ENCODE results near the gene SRCIN1. TPM values are rescaled to one million over a fixed set of nuclear protein-coding genes. Genes with fewer than 3 reads are reported as not detected.

Gene SRCIN1
- total RNA-seq, 4 donors from 2014 or later, result 0.24 TPM; not detected in 3

DNA sequence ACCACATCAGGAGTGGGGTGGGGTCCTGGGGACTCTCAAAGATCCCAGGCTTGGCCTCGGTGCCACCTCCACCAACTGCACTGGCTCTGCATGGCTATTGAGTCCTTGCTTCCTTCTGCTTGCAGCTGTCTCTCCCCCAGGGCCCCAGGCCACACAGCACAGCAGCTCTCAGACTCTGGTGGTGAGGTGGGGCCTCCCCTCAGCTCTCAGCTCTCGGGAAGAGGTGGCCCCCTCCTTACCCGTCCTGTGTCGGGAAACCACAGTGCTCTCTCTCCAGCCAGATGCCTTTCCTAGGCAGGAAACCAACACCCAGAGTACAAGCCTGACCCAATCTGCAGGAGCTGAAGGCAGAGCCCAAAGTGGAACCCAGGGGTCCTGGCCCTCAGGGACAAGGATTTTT is 18.5 kb downstream of the SRCIN1 start:
- no peak overlapping the region for H3K27ac ChIP-seq
- ATAC-seq, result no peak
- H3K4me1 ChIP-seq, result no peaks in the 10 kb centered on the region
- TF ChIP-seq, protein P1, sequence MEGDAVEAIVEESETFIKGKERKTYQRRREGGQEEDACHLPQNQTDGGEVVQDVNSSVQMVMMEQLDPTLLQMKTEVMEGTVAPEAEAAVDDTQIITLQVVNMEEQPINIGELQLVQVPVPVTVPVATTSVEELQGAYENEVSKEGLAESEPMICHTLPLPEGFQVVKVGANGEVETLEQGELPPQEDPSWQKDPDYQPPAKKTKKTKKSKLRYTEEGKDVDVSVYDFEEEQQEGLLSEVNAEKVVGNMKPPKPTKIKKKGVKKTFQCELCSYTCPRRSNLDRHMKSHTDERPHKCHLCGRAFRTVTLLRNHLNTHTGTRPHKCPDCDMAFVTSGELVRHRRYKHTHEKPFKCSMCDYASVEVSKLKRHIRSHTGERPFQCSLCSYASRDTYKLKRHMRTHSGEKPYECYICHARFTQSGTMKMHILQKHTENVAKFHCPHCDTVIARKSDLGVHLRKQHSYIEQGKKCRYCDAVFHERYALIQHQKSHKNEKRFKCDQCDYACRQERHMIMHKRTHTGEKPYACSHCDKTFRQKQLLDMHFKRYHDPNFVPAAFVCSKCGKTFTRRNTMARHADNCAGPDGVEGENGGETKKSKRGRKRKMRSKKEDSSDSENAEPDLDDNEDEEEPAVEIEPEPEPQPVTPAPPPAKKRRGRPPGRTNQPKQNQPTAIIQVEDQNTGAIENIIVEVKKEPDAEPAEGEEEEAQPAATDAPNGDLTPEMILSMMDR (IDR thresholded peaks at IDR 0.05 in 4 of 5, conservative IDR thresholded peaks at IDR 0.05 in 1 of 5), result no peak
- H3K36me3 ChIP-seq, result no peaks in the 10 kb centered on the region
- peaks cover 2 to 13% (median 3%) of the 10 kb centered on the region in 3 donors for H3K27me3 ChIP-seq
- intact Hi-C loops (cut with DNase I; ENCODE audit: low total_unique reads), result no loop called here
- H3K9me3 ChIP-seq, result no peaks in the 10 kb centered on the region
- no peak overlapping the region for H3K4me3 ChIP-seq
- DNase-seq, result no peak
- in situ Hi-C loops (cut with MboI; ENCODE audit: low sequenced_read_pairs in 4 of 4), result no loop called here

GRCh38 chr17:38586788-38587187 is 19.0 kb downstream of the SRCIN1 start:
- TF ChIP-seq, protein P1 (IDR thresholded peaks at IDR 0.05 in 4 of 5, conservative IDR thresholded peaks at IDR 0.05 in 1 of 5), result no peak
- TF ChIP-seq POLR2A (IDR thresholded peaks at IDR 0.05), result no peak
- no peaks in the 10 kb centered on the region for H3K4me1 ChIP-seq
- no peak overlapping the region for H3K4me3 ChIP-seq
- no peak for DNase-seq
- ATAC-seq, result no peak
- H3K27me3 ChIP-seq, result peaks cover 0 to 13% (median 3%) of the 10 kb centered on the region in 3 donors
- H3K27ac ChIP-seq, result no peak overlapping the region
- in situ Hi-C loops (cut with MboI; ENCODE audit: low sequenced_read_pairs in 4 of 4), result no loop called here
- H3K9me3 ChIP-seq, result no peaks in the 10 kb centered on the region
- intact Hi-C loops (cut with DNase I; ENCODE audit: low total_unique reads), result no loop called here
- H3K36me3 ChIP-seq, result no peaks in the 10 kb centered on the region

DNA sequence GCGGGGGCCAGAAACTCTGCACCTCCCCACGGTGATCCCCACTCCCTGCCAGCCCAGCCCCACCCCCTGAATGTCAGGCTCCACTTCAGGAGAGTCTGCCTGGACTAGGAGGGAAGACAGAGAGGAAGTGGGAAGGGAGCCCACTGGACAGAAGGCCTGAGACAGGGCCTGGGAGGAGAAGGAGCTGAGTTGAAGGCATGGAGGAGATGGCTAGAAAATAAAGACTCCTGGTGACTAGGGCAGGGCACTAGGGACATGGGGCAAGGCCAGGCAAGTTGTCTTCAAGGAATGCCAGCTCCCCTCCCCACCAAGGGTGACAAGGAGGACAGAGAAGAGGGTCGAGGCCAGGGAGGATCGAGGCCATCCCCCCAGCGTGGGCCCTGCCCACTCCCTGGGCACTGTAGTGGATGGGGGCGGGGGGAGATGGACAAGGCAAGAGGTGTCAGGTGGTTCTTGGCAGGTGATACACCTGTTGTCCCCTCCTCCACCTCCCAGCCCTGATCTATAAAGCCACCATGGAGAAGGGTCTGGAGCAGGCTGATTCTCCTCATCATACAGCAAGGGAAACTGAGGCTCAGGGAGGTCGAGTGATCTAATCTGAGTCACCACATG is 19.7 kb downstream of the SRCIN1 start:
- intact Hi-C loops (cut with DNase I; ENCODE audit: low total_unique reads) (no loop called here), in situ Hi-C loops (cut with MboI; ENCODE audit: low sequenced_read_pairs in 4 of 4) (no loop called here)
- TF ChIP-seq, protein P1 (IDR thresholded peaks at IDR 0.05 in 4 of 5, conservative IDR thresholded peaks at IDR 0.05 in 1 of 5), result no peak
- TF ChIP-seq POLR2A (IDR thresholded peaks at IDR 0.05), result no peak
- DNase-seq (no peak), ATAC-seq (no peak)
- Histone ChIP-seq H3K36me3 (no peaks in the 10 kb centered on the region), H3K4me1 (no peaks in the 10 kb centered on the region), H3K27me3 (peaks cover 0 to 13% (median 3%) of the 10 kb centered on the region in 3 donors), H3K9me3 (no peaks in the 10 kb centered on the region), H3K4me3 (no peak overlapping the region), H3K27ac (no peak overlapping the region)

DNA sequence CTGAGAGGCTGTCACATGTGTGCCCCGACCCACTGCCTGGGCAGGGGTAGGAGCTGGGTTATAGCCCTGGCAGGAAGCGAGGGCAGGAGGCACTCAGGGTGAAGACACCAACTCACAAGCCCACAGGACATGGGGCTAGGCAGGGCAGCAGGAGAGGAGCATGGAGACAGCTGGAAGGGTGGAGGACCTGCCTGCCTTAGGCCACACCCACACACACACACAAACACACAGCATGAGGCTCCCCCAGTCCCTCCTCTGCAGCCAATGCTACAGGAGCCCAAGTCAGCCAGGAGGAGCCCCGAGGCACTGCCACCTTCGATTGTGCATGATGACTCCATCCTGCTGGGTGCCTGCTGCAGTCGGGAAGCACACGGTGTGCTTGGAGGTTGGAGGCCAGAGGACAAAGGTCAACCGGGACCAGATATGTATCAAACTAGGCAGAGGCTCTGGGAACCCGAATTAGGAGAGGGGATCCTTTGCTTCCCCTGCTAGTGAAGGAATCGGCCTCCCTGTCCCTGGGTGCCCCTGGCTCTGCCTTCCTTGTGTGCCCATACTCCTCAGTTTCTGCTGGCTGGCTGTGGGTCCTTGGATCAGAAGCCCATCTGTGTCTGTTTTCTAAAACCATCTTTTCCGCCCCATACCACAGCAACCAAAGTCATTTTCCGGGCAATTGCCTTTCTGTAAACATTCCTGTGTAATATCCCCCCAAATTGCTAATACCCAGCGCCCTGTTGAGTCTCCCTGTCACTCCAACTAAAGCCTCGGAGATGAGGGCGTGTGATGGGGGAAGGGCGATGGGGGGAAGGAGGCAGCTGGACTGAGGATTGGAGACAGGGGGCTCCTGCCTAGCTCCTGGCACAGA is 20.5 kb downstream of the SRCIN1 start:
- ATAC-seq, result no peak

More for the DNA sequence above, 20.5 kb downstream of the SRCIN1 start:
- DNase-seq, result no peak
- Histone ChIP-seq H3K9me3 (no peaks in the 10 kb centered on the region), H3K4me1 (no peaks in the 10 kb centered on the region), H3K4me3 (no peak overlapping the region), H3K36me3 (no peaks in the 10 kb centered on the region), H3K27me3 (peaks cover 3 to 13% (median 5%) of the 10 kb centered on the region in 3 donors), H3K27ac (no peak overlapping the region)
- TF ChIP-seq POLR2A (IDR thresholded peaks at IDR 0.05), result no peak
- TF ChIP-seq, protein P1 (IDR thresholded peaks at IDR 0.05 in 4 of 5, conservative IDR thresholded peaks at IDR 0.05 in 1 of 5), result no peak
- in situ Hi-C loops (cut with MboI; ENCODE audit: low sequenced_read_pairs in 4 of 4), result no loop called here
- intact Hi-C loops (cut with DNase I; ENCODE audit: low total_unique reads), result no loop called here

Measured in gastrocnemius medialis (tissue), 4 donors.